H1 (cell line): ENCODE results near the gene KLHL17. TPM values are rescaled to one million over a fixed set of nuclear protein-coding genes. Genes with fewer than 3 reads are reported as not detected.

ENCODE experiments used
- EGR1 ChIP-seq: IDR thresholded peaks from 2 replicates; pipeline ENCODE4 v1.6.1; 2011; ENCODE audit warnings: low read depth, low read length, borderline replicate concordance
- polyA plus RNA-seq, 7 experiments: library from polyadenylated mRNA; depleted of rRNA in 3 of 7; stranded (reverse) in 5 of 7; unstranded in 2 of 7; fragments of >200 nt in 5 of 7; fragments of 200-250 nt in 2 of 7; gene quantifications; 1 replicate in 5 of 7; 2 replicates in 1 of 7; 4 replicates in 1 of 7; pipeline versions ENCODE4 v1.2.1 to v1.2.3, GENCODE V29; 2011 to 2013; ENCODE audit warnings: missing spikeins in 2 of 7, mixed read lengths in 2 of 7
- total RNA-seq: library from RNA; stranded (reverse); fragmentation: NEBNext Ultra II Directional; extraction: Animal tissue kit (Norgen Biotek cat#: 25700); gene quantifications from 2 replicates; pipeline ENCODE4 v1.2.1, GENCODE V29; 2021

KLHL17 gene
- total and polyA plus RNA-seq, 2 of the 8 experiments (the other 6 are each of a cell fraction or from before 2014, with no cell fraction given): 32.6 to 36.1 TPM

GRCh38 chr1:928825-929661 is 31.3 kb upstream of the KLHL17 start (continued):
- TF ChIP-seq EGR1: no peak
